GM18858 (cell line): Measurements from ENCODE around the gene PNMA8C.
"Not testable (repeated sequence)": the region's sequence is repeated elsewhere in the genome, so short reads cannot be mapped to it uniquely, and the experiment has no call there.

Experiments
- ATAC-seq: cut with Tn5 transposase; IDR thresholded peaks from one replicate; pipeline ENCODE4 v1.9.1; 2021; ENCODE audit not compliant: unreplicated experiment

Gene PNMA8C

DNA sequence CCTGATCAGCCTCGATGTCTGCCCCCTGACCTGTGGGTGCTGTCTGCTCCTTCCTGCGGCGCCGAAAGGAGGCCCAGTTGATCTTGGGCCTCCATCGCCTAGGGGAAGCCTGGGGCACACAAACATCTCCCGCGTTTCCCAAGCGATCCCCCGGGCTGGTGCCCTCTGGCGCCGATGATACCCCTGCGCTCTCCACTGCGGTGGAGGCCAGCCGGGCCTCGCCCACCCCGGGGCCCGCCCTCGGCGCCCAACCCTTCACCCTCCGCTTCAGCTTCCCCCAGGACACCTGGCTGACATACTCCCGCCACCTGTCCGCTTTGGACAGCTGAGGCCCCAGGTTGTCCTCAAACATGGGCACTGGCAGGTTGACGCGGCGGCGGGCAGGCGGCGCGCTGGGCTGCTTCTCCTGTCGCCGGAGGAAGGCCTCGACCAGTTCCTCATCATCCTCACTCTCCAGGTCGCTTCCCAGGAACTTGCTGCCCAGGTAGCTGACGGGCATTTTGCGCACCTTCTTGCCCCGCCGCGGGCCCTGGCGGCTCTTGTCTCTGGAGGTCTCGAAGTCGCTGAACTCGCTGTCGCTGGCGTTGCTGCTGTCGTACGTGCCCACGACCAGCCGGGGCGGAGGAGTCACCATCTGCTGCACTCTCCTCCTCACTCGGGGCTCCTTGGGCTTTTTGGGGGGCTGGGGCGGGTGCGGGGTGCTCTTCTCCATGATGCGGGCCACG lies 16.6 kb downstream of the PNMA8C start:
- no peak for ATAC-seq

DNA sequence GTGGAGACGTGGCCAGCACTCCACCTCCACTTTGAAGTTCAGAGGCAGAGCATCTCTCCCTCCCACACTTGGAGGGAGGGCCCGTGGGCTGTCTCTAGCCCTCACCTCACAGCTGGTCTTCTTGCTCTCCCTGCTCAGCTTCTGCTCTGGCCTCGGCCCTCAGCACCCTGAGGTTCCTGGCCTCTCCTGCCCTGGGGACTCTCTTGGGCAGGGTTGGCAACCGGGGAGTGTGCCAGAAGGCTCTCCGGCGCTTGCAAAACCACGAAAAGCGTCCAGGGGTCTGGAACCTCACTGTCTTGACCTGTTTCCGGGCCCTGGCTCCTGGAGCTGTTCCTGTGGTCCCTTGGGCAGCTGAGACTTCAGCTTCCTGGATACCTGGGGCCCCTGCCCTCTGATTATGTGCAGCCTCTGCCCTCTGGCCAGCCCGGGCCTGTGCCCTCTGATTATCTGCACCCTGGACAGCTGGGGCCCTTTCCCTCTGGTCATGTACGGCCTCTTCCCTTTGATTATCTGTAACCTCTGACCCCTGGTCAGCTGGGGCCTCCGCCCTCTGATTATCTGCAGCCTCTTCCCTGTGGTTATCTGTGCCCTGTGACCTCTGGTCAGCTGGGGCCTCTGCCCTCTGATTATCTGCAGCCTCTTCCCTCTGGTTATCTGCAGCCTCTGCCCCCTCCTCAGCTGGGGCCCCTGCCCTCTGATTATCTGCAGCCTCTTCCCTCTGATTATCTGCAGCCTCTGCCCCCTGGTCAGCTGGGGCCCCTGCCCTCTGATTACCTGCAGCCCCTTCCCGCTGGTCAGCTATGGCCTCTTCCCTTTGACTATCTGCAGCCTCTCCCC lies 17.4 kb downstream of the PNMA8C start:
- no peak for ATAC-seq

DNA sequence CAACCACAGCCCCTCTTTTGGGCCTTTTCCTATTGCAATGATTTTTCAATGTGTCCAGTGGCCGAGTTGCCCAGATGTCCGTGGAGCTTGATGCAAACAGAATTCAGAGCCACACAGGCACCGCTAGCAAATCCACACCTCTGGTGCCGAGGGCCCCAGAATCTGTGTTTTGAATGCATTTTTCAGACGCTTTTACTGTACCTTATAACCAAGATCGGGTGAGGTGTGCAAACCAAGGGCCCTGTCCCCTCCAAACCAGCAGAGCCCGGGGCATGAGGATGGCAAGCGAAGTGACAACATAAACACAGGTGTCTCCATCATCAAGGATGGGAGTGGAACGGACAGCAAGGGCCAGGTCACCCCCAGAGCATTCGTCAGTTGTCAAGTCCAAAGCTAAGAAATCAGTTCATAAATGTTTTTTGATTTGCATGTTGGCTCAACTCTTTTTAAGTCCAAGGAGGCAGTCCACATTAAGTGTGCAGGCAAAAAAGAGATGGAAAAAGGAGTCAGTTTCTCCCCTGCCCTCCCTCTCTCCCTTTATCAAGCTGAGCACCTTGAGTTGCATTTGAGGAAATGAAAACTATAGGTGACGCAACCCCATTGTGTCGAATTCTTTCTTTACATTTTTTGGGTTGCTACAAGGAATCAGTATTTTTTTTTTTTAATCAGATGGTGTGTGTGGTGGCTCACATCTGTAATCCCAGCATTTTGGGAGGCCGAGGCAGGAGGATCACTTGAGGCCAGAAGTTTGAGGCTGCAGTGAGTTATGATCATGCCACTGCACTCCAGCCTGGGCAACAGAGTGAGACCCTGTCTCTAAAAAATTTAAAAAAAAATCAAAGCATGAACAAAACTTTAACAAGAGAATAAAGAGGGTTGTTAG lies 18.3 kb downstream of the PNMA8C start:
- ATAC-seq: no peak

DNA sequence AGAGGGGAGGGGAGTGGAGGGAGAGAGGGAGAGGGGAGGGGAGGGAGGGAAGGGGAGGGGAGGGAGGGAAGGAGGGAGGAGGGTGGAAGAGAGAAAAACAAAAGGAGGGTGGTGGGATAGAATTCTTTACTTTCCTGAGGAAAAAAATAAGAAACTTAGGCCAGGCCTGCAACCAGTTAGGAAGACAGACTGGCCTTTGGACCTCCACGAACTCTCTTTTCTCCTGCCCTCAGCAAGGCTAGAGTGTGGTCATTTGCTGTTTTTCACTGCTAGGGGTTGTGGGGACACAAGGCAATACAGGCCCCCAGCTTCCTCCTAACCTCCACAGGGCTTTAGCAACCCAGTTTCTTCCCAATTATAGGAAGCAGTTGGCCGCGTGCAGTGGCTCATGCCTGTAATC lies 19.5 kb downstream of the PNMA8C start:
- ATAC-seq: no peak

DNA sequence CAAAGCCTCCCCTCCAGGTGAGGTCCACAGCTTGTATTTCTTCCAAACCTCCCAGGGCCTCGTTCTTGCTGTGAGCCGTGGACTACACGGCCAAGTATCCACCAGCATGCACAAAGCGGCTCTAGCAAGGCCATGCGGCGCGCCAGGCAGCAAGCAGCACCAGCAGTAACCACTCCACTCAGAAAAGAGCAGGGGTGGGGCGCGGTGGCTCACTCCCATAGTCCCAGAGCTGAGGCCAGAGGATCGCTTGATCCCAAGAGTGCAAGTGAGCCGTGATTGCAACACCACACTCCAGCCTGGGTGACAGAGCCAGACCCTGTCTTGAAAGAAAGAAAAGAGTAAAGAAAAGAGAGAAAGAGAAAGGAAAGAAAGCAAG lies 20.1 kb downstream of the PNMA8C start:
- no peak for ATAC-seq

DNA sequence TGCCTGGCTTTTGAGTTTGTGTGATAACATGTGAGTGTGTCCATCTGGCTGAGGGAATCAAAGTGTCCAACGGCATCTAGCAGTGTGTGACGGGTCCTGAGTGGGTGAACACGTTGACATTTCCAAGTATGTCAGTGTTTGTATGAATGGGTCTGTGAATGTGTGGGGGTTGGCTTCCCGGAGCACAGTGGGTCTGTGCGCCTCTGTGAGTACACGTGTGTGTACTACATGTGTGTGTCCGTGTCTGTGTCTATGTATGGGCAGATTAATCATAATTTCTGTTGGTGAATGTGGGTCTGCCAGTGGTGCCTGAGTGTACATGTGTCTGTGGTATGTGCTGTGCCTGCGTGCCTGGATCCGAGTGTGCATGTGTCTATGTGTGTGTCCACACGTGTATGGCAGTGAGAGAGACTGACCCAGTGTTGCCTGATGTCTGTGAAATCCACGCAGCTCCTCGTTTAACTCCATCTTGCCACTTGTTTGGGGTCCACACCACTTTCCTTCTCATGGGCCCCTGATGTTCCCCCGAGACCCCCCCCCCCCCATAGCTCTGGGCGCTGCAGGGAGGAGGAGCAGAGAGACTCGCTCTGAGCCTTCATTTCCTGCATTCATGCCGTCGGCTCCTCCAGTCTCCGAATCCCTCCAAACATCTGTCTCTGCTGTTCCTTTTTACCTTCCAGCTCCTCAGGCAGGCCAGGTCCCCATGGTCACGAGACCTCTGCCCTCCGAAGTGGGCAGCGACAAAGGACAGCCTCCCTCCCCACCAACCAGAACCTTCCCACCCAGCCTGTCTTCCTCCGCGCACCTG lies 20.7 kb downstream of the PNMA8C start:
- ATAC-seq: no peak

DNA sequence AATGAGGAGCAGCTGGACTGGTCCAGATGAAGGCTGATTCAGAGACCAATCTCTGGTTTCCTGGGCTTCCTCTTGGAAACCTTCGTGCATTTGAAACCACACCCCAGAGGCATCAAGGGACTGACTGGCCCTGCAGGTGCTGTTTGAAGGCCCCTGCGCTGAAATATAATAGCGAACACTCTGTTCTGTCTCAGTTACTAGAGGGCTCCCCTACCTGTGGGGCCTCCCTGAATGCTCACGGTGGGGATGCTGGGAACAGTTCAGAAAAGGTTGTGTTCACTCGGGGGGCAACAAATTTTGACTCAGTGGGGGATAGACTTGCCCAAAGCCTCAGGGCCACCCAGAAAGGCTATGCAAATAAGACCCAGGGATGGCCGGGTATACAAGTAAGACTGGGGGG lies 21.8 kb downstream of the PNMA8C start:
- ATAC-seq: no peak

DNA sequence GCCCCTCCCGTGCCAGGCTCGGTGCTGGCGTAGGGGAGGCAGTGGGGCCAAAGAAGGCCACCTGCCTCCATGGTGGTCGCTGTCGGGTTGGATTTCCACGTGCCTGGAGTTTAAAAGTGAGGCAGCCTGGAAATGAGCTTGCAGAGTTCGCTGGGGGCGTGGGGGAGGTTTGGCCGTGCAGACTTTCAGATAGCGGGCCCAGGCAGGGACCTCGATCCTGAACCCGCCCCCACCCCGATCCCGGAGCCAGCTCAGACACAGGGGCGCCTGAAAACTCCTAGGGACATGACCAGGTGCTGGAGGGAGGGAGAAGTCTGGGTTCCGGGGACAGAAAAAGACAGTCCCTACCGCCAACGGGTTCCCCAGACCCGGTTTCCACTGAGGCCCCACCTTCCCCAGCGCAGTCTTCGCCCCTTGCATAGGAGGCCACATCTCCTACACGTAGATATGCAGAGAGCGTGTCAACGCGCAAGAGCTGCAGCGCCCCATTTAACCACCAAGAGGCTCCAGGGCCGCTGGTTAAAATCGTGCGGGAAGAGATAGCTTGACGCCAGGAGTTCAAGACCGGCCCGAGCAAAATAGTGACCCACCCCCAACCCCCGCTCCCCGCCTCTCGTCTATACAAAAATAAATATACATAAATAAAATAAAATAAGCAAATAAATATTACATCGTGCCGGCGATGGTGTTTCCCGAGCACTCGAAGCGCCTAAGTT lies 23.8 kb downstream of the PNMA8C start:
- no peak for ATAC-seq

DNA sequence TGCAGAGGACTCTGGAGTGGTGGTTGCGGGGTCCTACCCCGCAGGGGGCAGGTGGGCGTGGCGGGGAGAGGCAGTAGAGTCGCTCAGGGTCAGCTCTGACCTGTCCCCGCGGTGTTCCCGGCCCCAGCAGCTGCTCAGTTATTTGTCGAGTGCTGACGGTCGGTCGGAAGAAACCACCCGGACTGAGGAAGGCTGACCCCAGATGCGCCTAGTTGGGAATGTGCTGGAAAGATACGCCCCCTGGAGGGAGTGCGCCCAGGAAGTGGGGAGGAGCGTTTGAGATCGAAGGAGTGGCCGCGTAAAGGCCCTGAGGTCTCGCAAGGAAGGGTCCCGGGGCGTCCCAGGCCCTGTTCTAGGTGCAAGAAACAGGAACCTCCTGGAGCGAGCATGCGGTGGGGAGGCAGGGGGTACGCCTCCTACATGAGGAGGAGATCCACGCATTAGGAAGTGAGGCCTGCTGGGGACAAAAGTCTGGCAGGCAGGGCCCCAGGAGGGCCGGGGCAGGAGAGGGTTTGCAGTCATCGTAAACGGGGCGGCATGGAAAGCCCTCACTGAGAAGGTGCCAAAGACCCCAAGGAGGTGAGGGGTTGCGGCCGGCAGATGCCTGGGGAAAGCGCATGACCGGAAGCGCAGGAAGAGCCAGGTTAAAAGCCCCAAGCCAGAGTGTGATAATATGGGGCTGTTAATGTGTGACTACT lies 24.5 kb downstream of the PNMA8C start:
- ATAC-seq: no peak

DNA sequence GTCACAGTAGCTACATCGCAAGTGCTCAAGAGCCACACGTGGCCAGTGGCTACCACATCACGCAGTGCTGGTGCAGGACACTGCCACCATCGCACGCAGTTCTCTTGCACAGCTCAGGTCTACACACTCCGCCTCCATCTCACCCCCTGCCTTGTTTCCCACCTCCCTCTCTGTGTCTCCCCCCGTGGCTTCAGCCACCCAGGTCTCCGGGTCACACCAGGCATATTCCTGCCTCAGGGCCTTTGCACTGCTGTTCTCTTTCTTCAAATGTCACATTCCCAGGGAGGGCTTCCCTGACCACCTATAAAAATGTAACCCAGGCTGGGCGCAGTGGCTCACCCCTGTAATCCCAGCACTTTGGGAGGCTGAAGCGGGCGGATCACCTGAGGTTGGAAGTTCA lies 26.0 kb downstream of the PNMA8C start:
- no peak for ATAC-seq

DNA sequence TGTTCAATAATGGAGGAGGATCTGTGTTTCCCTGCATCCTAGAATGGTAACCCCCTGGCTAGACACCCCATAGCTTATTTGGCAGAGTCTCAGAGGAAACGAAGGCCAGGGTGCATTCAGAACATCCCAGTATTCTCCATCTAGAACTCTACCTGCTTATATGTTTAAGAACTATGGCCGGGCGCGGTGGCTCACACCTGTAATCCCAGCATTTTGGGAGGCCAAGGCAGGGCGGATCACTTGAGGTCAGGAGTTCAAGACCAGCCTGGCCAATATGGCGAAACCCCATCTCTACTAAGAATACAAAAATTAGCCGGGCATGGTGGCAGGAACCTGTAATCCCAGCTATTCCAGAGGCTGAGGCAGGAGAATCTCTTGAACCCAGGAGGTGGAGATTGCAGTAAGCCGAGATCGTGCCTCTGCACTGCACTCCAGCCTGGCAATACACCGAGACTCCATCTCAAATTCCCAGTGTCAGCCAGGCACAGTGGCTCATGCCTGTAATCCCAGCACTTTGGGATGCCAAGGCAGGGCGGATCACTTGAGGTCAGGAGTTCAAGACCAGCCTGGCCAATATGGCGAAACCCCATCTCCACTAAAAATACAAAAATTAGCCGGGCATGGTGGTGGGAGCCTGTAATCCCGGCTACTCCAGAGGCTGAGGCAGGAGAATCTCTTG lies 30.8 kb downstream of the PNMA8C start:
- ATAC-seq: not testable (repeated sequence)

DNA sequence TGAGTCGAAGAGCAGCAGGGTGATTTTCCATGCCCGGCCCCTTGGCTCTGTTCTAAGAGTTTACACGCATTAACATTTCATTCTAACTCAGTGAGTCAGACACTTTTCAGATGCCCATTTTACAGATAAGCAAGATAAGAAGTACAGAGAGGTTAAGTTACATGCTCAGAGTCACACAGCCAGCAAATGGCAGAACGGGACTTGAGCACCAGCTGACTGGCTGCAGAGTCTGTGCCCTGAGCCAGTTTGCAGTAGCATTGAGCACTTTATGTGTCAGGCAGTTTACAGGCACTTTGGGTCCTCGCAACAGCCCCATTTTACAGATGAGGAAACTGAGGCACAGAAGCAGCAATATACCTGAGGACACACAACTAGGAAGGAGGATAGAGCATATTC lies 34.3 kb downstream of the PNMA8C start:
- no peak for ATAC-seq

DNA sequence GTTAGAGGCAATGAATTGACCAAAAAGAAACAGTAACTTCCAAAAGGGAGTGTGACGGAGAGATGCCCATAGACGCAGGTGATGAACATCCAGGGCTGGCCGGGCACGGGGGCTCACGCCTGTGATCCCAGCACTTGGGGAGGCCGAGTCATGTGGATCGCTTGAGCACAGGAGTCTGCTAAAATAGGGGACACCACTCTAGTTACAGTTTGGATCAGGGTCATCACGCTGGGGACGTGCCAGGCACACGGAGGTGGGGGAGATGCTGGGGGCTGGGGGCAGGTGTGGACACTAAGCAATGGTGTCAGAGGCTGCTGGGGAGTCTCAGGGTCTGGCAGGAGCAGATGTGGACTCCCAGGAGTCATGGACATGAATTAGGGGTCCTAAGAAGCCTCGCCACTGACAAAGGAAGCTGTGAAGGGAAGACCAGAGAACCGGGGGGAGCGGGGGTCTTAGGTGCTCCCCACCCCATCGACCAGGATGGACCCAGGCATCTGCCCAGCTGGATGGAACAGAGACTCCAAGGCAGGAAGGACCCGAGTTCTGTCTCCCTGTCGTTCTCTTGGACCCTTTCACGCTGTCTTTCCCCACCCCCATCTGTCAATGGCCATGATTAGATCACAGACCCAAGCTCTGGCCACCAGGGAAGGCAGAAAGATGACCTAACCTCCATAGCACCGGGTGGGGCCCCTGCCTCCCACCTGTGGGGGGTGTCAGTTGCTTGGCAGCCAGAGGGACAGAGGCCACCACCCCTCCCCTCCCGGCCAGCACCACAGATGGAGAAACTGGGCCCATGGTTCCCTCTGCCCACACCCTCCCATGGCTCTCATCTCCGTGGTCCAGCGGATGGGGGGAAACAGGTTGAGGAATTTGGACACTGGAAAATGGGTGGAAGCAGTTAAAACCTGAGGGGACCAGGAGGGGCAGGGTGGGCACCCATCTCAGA lies 35.0 kb downstream of the PNMA8C start:
- ATAC-seq: no peak

DNA sequence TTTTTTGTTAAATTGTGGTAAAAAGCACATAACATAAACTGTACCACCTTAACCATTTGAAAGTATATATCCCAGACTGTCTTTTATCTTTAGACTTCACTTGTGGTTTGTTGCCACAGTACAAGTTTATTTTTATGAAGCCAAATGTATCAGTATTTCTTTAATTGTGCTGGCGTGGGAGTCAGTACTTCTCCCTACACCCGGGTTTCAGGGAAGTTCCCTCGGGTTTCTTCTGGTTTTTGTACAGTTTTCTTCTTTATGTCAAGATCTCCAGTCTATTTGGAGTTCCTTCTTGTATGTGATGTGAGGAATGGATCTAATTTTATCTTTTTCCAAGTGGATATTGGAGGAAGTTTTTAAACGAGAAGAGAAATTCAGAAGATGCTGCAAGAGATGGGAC lies 35.9 kb downstream of the PNMA8C start:
- no peak for ATAC-seq

DNA sequence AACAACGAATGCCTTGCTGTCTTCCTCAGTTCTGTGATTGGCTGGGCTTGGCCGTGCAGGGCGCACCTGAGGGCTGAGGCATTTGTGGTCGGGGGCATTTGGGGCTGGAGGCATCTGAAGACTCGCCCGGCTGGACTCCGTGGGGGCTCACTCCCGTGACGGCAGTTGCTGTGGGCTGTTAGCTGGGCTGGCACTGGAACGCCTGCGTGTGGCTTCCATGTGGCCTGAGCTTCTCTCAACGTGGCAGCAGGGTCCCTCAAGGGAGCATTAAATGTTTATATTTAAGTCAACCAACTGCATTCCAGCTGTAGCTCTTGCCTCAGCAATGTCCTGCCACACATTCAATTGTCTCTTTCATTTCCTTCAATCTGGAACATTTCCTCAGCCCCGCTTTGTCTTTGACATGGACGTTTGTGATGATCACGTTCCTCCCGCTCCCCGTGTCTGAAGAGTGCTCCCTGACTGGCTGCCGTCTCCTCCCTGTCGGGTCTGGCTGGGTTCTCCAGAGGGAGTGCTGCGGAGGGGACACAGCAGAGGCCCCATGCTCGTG lies 36.4 kb downstream of the PNMA8C start:
- no peak for ATAC-seq

DNA sequence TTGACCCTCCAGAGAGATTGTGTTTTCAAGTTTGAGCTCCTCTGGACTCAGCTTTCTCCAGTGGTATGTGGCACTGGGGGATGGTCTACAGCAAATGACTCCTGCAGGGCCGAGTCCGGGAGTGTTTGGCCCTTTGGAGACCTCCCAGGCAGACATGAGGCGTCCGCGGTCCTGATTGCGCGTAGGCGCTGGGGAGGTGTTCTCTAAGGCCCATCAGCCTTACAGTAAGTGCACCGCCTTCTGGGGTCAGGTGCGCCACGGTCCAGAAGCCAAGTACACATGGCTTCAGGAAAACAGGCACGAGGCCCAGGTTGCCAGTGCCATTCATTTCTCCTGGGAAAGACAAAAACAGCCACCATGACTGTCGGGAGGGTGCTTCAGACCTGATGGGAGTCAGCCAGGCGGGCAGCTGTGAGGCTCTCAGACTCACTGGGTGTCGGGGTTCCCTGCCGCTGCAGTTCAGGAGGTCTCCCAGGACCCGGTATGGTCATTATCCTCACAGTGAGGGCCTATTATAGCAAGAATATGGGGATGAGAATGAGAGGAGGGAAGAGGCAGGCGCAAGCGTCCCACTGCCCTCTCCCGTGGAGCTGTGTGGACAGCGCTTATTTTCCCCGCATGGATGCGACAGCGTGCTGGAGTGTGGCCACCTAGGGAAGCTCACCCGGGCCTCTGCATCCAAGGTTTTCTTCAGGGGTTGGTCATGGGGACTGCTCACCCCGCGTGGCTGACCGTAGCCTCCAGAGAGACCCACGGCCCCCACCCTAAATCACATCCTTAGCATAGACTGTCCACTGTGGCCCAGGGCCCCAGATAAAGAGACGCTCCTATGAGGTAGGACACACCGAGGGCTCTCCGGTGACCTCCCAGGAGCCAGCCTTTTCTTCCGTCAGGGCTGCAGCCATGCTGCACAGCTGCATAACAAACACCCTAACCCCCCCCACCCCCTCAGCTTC lies 37.2 kb downstream of the PNMA8C start:
- no peak for ATAC-seq
